ENCODE data around the gene PSAP. TPM values are rescaled to one million over a fixed set of nuclear protein-coding genes. Genes with fewer than 3 reads are reported as not detected.

Gene PSAP
- total RNA-seq, 1 donor from 2014 or later: 614 TPM

DNA sequence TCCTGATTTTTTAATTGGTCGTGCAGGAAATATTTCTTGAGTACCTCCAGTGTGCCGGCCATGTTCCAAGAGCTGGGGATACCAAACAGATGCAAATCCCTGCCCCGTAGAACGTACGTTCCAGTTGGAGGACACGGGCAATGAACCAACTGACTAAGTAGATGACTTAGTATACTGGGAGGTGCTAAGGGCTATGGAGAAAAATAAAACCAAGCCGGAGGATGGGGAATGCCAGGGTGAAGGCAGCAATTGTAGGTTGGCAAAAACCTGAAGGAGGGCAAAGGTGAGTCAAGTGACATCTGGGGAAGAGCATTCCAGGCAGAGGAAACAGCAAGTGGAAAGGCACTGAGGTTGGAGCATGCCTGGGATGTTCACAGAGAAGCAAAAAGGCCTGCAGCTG is 70.9 kb downstream of the PSAP start:
- peak; percentile 64 for DNase-seq (ENCODE audit: low read depth)
- H3K4me3 ChIP-seq (ENCODE audit: low read depth, low read length): no peak overlapping the region
- TF ChIP-seq, protein P1, sequence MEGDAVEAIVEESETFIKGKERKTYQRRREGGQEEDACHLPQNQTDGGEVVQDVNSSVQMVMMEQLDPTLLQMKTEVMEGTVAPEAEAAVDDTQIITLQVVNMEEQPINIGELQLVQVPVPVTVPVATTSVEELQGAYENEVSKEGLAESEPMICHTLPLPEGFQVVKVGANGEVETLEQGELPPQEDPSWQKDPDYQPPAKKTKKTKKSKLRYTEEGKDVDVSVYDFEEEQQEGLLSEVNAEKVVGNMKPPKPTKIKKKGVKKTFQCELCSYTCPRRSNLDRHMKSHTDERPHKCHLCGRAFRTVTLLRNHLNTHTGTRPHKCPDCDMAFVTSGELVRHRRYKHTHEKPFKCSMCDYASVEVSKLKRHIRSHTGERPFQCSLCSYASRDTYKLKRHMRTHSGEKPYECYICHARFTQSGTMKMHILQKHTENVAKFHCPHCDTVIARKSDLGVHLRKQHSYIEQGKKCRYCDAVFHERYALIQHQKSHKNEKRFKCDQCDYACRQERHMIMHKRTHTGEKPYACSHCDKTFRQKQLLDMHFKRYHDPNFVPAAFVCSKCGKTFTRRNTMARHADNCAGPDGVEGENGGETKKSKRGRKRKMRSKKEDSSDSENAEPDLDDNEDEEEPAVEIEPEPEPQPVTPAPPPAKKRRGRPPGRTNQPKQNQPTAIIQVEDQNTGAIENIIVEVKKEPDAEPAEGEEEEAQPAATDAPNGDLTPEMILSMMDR (conservative IDR thresholded peaks at IDR 0.05; ENCODE audit: low read depth, low read length): no peak

DNA sequence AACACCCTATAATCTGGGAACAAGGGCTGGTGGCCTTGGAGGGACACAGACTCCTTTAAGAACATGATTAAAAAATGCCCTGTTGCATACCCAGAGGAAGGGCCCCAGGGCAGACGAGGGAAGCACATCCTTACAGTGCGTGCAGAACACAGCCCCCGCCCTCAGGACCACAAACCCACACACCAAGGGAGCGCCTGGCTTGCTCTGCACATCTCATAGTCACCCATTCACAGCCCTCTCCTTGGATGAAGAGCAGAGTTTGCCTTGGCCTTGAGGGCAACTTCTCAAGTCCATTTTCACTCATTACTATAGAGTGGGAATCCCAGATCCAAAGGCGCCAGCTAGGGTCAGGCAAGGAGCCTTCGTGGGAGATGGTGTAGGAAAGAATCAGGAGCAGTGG is 71.4 kb downstream of the PSAP start:
- no peak for DNase-seq (ENCODE audit: low read depth)
- no peak overlapping the region for H3K4me3 ChIP-seq (ENCODE audit: low read depth, low read length)
- TF ChIP-seq, protein P1 (conservative IDR thresholded peaks at IDR 0.05; ENCODE audit: low read depth, low read length): no peak

DNA sequence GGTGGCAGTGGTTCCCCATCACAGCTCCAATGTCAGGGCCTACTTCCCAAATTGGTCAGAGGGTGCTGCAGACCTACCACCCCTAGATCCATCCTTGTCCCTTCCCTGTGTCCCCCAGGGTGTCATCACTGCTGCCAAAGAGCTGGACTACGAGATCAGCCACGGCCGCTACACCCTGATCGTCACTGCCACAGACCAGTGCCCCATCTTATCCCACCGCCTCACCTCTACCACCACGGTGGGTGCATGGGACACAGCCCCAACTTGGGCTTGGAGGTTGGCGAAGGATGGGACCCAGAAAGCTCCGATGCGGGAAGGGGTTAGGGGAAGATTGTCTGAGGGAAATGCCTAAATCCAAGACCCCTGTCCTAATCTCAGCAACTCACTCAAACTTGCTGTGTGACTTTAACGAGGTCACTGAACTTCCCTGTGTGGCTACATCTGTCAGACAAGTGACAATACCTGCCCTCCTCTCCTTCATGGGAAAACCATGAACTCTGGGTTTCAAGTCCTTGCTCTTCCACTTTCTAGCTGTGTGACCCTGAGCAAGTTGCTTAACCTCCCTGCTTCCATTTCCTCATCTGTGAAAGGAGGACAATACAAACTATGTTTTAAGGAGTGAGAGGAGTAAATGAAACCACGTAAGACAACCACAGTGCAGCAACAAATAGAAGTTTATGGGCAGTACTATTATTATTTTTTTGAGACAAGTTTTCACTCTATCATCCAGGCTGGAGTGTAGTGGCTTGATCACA is 72.8 kb downstream of the PSAP start:
- DNase-seq (ENCODE audit: low read depth): no peak
- H3K4me3 ChIP-seq (ENCODE audit: low read depth, low read length): no peak overlapping the region
- TF ChIP-seq, protein P1 (conservative IDR thresholded peaks at IDR 0.05; ENCODE audit: low read depth, low read length): no peak

DNA sequence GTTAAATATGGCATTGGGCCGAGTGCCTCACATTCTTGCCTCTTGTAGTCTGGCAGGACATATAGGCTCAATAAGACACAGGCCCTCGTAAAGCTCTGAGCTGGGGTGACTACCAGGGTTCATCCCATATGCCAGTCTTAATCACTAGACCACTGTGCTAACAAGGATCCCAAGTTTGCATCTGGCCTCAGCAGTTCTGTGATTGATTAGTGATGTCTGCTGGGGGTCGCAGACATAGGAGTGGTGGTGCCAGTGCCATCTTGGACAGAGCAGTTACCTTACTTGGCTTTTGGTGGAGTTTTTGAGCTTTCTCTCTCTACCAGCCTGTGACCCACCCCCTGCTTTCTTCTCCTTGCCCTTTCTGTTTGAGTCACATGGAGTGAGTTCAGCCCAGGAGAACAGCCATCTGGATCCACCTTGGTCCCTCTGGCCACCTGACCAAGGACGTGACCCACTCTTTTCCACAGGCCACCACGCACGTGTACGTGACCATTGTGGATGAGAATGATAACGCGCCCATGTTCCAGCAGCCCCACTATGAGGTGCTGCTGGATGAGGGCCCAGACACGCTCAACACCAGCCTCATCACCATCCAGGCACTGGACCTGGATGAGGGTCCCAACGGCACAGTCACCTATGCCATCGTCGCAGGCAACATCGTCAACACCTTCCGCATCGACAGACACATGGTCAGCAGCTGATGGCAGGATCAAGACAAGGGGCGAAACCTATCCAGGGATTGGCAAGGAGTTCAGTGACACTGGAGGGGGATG is 73.7 kb downstream of the PSAP start:
- TF ChIP-seq, protein P1 (conservative IDR thresholded peaks at IDR 0.05; ENCODE audit: low read depth, low read length): no peak
- H3K4me3 ChIP-seq (ENCODE audit: low read depth, low read length): no peak overlapping the region
- no peak for DNase-seq (ENCODE audit: low read depth)

DNA sequence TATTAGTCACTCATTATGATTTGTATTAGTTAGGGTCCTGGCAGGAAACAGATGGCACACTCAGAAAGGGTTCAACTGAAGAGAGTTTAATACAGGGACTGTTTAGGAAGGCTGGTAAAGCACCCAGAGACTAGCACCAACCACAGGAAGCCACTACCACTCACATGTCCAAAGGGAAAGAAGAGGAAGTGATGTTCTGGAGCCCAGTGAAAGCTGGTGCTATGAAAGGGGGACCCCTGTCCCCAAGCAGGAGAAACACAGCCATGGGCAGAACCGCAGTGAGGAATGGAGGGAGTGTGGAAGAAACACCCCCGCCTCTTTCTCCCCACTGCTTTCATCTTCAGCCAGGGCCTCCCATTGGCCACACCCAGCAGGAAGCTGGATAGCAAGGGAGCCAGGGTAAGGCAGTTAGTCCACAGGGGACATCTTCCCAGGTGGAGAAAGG is 74.5 kb downstream of the PSAP start:
- no peak for DNase-seq (ENCODE audit: low read depth)
- H3K4me3 ChIP-seq (ENCODE audit: low read depth, low read length): no peak overlapping the region
- TF ChIP-seq, protein P1 (conservative IDR thresholded peaks at IDR 0.05; ENCODE audit: low read depth, low read length): no peak

DNA sequence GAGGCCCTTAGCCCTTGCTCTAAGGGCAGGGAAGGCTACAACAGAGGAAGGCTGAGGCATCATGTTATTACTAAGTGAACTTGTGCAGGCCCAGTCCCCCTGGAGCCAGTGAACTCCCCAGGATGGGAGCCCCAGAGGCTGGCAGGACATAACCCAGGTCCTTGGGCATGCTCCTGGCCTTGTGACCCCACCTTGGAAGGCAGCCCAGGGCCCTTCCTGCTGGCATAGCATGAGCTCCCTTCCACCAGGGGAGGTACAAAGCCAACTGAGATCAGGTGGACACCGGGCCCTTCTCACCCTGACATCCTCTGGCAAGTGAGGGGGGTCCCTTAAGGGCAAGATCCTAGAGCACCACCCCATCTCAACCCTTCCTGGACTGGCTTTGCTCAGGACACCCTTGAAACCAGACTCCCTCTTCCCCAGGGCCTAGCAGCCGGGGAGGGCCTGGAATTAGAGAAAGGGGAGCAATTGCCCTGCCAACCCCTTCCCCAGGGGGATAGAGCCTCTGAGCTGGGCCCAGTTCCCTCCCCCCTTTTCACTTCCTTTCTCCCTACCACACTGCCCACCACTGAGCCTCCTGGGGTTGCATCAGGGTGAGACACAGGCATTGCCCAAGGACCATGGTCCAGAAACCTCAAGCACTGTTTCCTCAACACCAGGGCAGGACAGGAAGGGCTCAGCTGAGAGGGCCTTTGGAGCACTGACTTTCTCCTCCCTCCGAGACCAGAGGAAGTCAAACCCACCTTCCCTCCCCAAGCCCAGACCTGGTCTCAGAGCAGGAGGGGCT is 75.9 kb downstream of the PSAP start:
- no peak for DNase-seq (ENCODE audit: low read depth)
- TF ChIP-seq, protein P1 (conservative IDR thresholded peaks at IDR 0.05; ENCODE audit: low read depth, low read length): no peak

More for the DNA sequence above, 75.9 kb downstream of the PSAP start:
- no peak overlapping the region for H3K4me3 ChIP-seq (ENCODE audit: low read depth, low read length)
